HG03064 (cell line): ENCODE measurements around the gene CADM2.
"Not testable (repeated sequence)": the region's sequence is repeated elsewhere in the genome, so short reads cannot be mapped to it uniquely, and the experiment has no call there.

Experiments used
- ATAC-seq: cut with Tn5 transposase; IDR thresholded peaks from one replicate; pipeline ENCODE4 v1.9.1; 2021; ENCODE audit warnings: low read depth; ENCODE audit not compliant: unreplicated experiment

Gene CADM2

GRCh38 chr3:85867072-85867471 lies 908.3 kb downstream of the CADM2 start:
- no peak for ATAC-seq

GRCh38 chr3:85875589-85875988 lies 916.8 kb downstream of the CADM2 start:
- ATAC-seq: no peak

- ATAC-seq: no peak
Observed at GRCh38 chr3:85877631-85878030, 918.8 kb downstream of the CADM2 start.

- ATAC-seq: no peak
Observed at GRCh38 chr3:85881833-85882393, 923.1 kb downstream of the CADM2 start.

GRCh38 chr3:85890043-85890555 lies 931.3 kb downstream of the CADM2 start:
- ATAC-seq: no peak

- ATAC-seq: no peak
Observed at GRCh38 chr3:85903434-85903833, 944.6 kb downstream of the CADM2 start.

GRCh38 chr3:85912980-85913379 lies 954.2 kb downstream of the CADM2 start:
- ATAC-seq: no peak

- no peak for ATAC-seq
Observed at GRCh38 chr3:85922374-85922773, 963.6 kb downstream of the CADM2 start.

GRCh38 chr3:85930718-85931117 lies 971.9 kb downstream of the CADM2 start:
- no peak for ATAC-seq

- ATAC-seq: no peak
Observed at GRCh38 chr3:85933326-85933725, 974.5 kb downstream of the CADM2 start.

GRCh38 chr3:85935171-85935570 lies 976.4 kb downstream of the CADM2 start:
- no peak for ATAC-seq

- no peak for ATAC-seq
Observed at GRCh38 chr3:85939074-85939482, 980.3 kb downstream of the CADM2 start.

GRCh38 chr3:85950435-85950834 lies 991.6 kb downstream of the CADM2 start:
- ATAC-seq: no peak

- no peak for ATAC-seq
Observed at GRCh38 chr3:85960793-85961192, 1002.0 kb downstream of the CADM2 start.

- ATAC-seq: no peak
Observed at GRCh38 chr3:85977615-85978338, 1019.0 kb downstream of the CADM2 start.

GRCh38 chr3:85979034-85979433 lies 1020.2 kb downstream of the CADM2 start:
- ATAC-seq: no peak

GRCh38 chr3:85989581-85989980 lies 1030.8 kb downstream of the CADM2 start:
- ATAC-seq: not testable (repeated sequence)

GRCh38 chr3:86029590-86029989 lies 1070.8 kb downstream of the CADM2 start:
- ATAC-seq: no peak

GRCh38 chr3:86037916-86038315 lies 1079.1 kb downstream of the CADM2 start:
- ATAC-seq: no peak

GRCh38 chr3:86046436-86047136 lies 1087.8 kb downstream of the CADM2 start:
- no peak for ATAC-seq

GRCh38 chr3:86047161-86047560 lies 1088.4 kb downstream of the CADM2 start:
- ATAC-seq: no peak

GRCh38 chr3:86051058-86051457 lies 1092.3 kb downstream of the CADM2 start:
- no peak for ATAC-seq
